H1 (cell line): ENCODE measurements around the gene TCHP. TPM values are rescaled to one million over a fixed set of nuclear protein-coding genes. Genes with fewer than 3 reads are reported as not detected.

Experiments
- CTCF ChIA-PET: fragments of 300-600 bp; sonication (Branson Sonifier 250); formaldehyde crosslinking; loops from one replicate; lab custom pipeline; 2021; ENCODE audit not compliant: partially characterized antibody; lab: Charles Lee
- POLR2A ChIA-PET: fragments of 300-600 bp; sonication (Branson Sonifier 250); formaldehyde crosslinking; loops from one replicate; lab custom pipeline; 2021; ENCODE audit warnings: inconsistent platforms; ENCODE audit not compliant: partially characterized antibody; lab: Charles Lee
- DNase-seq, 2 experiments: peaks; one replicate each; pipeline versions ENCODE4 v3.0.0 to v3.0.0-alpha.2; 2010 to 2022; ENCODE audit warnings: low spot score in 2 of 2, low read depth in 1 of 2, mixed read lengths in 1 of 2
- FAIRE-seq: peaks from 2 replicates; lab custom pipeline; 2011; peaks lifted over from hg19 to GRCh38; lab: Jason Lieb, UNC
- H2AFZ ChIP-seq: 2 replicates; pipeline ENCODE4 v1.8.1; 2012; ENCODE audit warnings: low read length, inconsistent platforms
- H2AK5ac ChIP-seq: 2 replicates; pipeline ENCODE4 v1.6.1; 2013; ENCODE audit warnings: low read depth, low read length
- H2BK120ac ChIP-seq: replicated peaks from 2 replicates; pipeline ENCODE3; 2013; ENCODE audit warnings: low read depth, low read length, inconsistent platforms
- H2BK12ac ChIP-seq: 2 replicates; pipeline ENCODE4 v1.6.1; 2013; ENCODE audit warnings: low read depth, low read length
- H2BK15ac ChIP-seq: 2 replicates; pipeline ENCODE4 v1.6.1; 2013; ENCODE audit warnings: low read length
- H2BK20ac ChIP-seq: 2 replicates; pipeline ENCODE4 v1.6.1; 2013; ENCODE audit warnings: low read length
- H2BK5ac ChIP-seq: 2 replicates; pipeline ENCODE4 v1.6.1; 2013; ENCODE audit warnings: low read depth, low read length
- H3K14ac ChIP-seq: 2 replicates; pipeline ENCODE4 v1.6.1; 2013; ENCODE audit warnings: inconsistent platforms; ENCODE audit not compliant: insufficient read length
- H3K18ac ChIP-seq: 2 replicates; pipeline ENCODE4 v1.6.1; 2013; ENCODE audit warnings: low read length; ENCODE audit errors: extremely low read depth
- H3K23ac ChIP-seq: 2 replicates; pipeline ENCODE4 v1.6.1; 2013; ENCODE audit warnings: inconsistent platforms; ENCODE audit not compliant: insufficient read length
- H3K23me2 ChIP-seq: 2 replicates; pipeline ENCODE4 v1.6.1; 2013; ENCODE audit warnings: low read depth, low read length
- H3K27ac ChIP-seq: 2 replicates; pipeline ENCODE4 v1.6.1; 2011; ENCODE audit warnings: low read depth, low read length, inconsistent platforms
- H3K27me3 ChIP-seq, 4 experiments: replicated peaks in 1 of 4; 1 replicate in 1 of 4; 2 replicates in 3 of 4; pipeline versions ENCODE4 v1.6.1 to v1.8.1; 2011 to 2013; ENCODE audit warnings: low read length in 3 of 4, mild to moderate bottlenecking in 3 of 4, inconsistent platforms in 2 of 4, mixed read lengths in 2 of 4, moderate library complexity in 1 of 4; ENCODE audit not compliant: control insufficient read depth in 3 of 4, insufficient read depth in 3 of 4; ENCODE audit errors: extremely low read depth in 1 of 4
- H3K36me3 ChIP-seq, 4 experiments: 2 replicates each; pipeline versions ENCODE4 v1.6.1 to v1.8.1; 2011 to 2013; ENCODE audit warnings: mild to moderate bottlenecking in 4 of 4, low read length in 3 of 4, moderate library complexity in 2 of 4, control low read depth in 1 of 4, inconsistent platforms in 1 of 4; ENCODE audit not compliant: insufficient read depth in 4 of 4, control insufficient read depth in 2 of 4
- H3K4ac ChIP-seq: replicated peaks from 2 replicates; pipeline ENCODE3; 2013; ENCODE audit warnings: low read length, low read depth, mixed read lengths, inconsistent platforms; ENCODE audit not compliant: insufficient read length
- H3K4me1 ChIP-seq, 4 experiments: replicated peaks in 1 of 4; 1 replicate in 1 of 4; 2 replicates in 3 of 4; pipeline versions ENCODE4 v1.6.1 to v1.8.1; 2011 to 2013; ENCODE audit warnings: low read length in 3 of 4, inconsistent platforms in 2 of 4, mixed read lengths in 1 of 4; ENCODE audit not compliant: insufficient read depth in 4 of 4, control insufficient read depth in 3 of 4
- H3K4me2 ChIP-seq, 2 experiments: 2 replicates each; pipeline versions ENCODE4 v1.6.1 to v1.8.1; 2011 to 2013; ENCODE audit warnings: low read depth in 2 of 2, low read length in 2 of 2, control low read depth in 1 of 2, inconsistent platforms in 1 of 2, mild to moderate bottlenecking in 1 of 2; ENCODE audit not compliant: insufficient read depth in 1 of 2
- H3K4me3 ChIP-seq, 4 experiments: fragments of 200-600, 300-600 bp in 1 of 4; sonication (generic), shearing (Covaris generic), sonication (Bioruptor Twin) in 1 of 4; 2 replicates each; pipeline versions ENCODE4 v1.5.1 to v1.8.1; 2011 to 2016; ENCODE audit warnings: low read length in 4 of 4, low read depth in 3 of 4, control low read depth in 2 of 4, inconsistent platforms in 2 of 4, mild to moderate bottlenecking in 2 of 4, mixed read lengths in 1 of 4, moderate library complexity in 1 of 4; ENCODE audit not compliant: insufficient read depth in 2 of 4; ENCODE audit errors: extremely low read depth in 1 of 4
- H3K56ac ChIP-seq: replicated peaks from 2 replicates; pipeline ENCODE3; 2013; ENCODE audit warnings: low read depth, mild to moderate bottlenecking, mixed read lengths, low read length, inconsistent platforms; ENCODE audit not compliant: insufficient read length
- H3K79me1 ChIP-seq: 2 replicates; pipeline ENCODE4 v1.6.1; 2013; ENCODE audit warnings: low read depth, low read length, control low read depth
- H3K79me2 ChIP-seq, 2 experiments: 2 replicates each; pipeline versions ENCODE4 v1.6.1 to v1.8.1; 2012 to 2013; ENCODE audit warnings: low read length in 2 of 2, mild to moderate bottlenecking in 2 of 2, inconsistent platforms in 1 of 2; ENCODE audit not compliant: insufficient read depth in 2 of 2, control insufficient read depth in 1 of 2
- H3K9ac ChIP-seq, 4 experiments: replicated peaks in 1 of 4; 1 replicate in 1 of 4; 2 replicates in 3 of 4; pipeline versions ENCODE4 v1.6.1 to v1.8.1; 2011 to 2013; ENCODE audit warnings: low read depth in 3 of 4, low read length in 3 of 4, control low read depth in 2 of 4, mild to moderate bottlenecking in 2 of 4, moderate library complexity in 2 of 4, inconsistent platforms in 1 of 4; ENCODE audit errors: extremely low read depth in 1 of 4
- H3K9me3 ChIP-seq, 2 experiments: 2 replicates each; pipeline versions ENCODE4 v1.6.1 to v1.8.1; 2012 to 2013; ENCODE audit warnings: mild to moderate bottlenecking in 2 of 2, moderate library complexity in 2 of 2, control low read depth in 1 of 2, inconsistent platforms in 1 of 2, low read depth in 1 of 2, low read length in 1 of 2, mixed read lengths in 1 of 2; ENCODE audit not compliant: insufficient read depth in 2 of 2
- H4K20me1 ChIP-seq, 2 experiments: replicated peaks in 1 of 2; 2 replicates each; pipeline versions ENCODE3 to v1.8.1; 2011 to 2013; ENCODE audit warnings: inconsistent platforms in 2 of 2, low read length in 2 of 2, mild to moderate bottlenecking in 1 of 2; ENCODE audit not compliant: insufficient read depth in 2 of 2, control insufficient read depth in 1 of 2
- H4K5ac ChIP-seq: 2 replicates; pipeline ENCODE4 v1.6.1; 2013; ENCODE audit warnings: low read length, low read depth, mixed read lengths, inconsistent platforms; ENCODE audit not compliant: insufficient read length
- H4K8ac ChIP-seq: 2 replicates; pipeline ENCODE4 v1.8.0; 2013; ENCODE audit warnings: mild to moderate bottlenecking, moderate library complexity, low read length, inconsistent platforms; ENCODE audit not compliant: insufficient read depth; ENCODE audit errors: extremely low read depth
- H4K91ac ChIP-seq: replicated peaks from 2 replicates; pipeline ENCODE3; 2013; ENCODE audit warnings: low read length, mixed read lengths, inconsistent platforms; ENCODE audit not compliant: insufficient read length
- KDM5A ChIP-seq: fragments of 200-600 bp; IDR thresholded peaks from 2 replicates; pipeline ENCODE4 v1.7.1; 2012; ENCODE audit warnings: mild to moderate bottlenecking, low read length, inconsistent platforms, mixed read lengths
- SRF ChIP-seq: IDR thresholded peaks from 2 replicates; pipeline ENCODE4 v1.6.1; 2011; ENCODE audit warnings: mild to moderate bottlenecking, low read depth, low read length, moderate library complexity
- WGBS, 2 experiments: shearing (Covaris generic) in 1 of 2; methylation state at CpG; one replicate each; pipeline versions ENCODE4 v1.1.6 to v1.1.7; 2013 to 2015; ENCODE audit warnings: low lambda C conversion rate in 2 of 2, mixed read lengths in 2 of 2, inconsistent platforms in 1 of 2, low coverage in 1 of 2, missing lambda C conversion rate in 1 of 2; ENCODE audit not compliant: insufficient replicate concordance in 2 of 2, insufficient coverage in 1 of 2, insufficient read length in 1 of 2; ENCODE audit errors: extremely low coverage in 1 of 2, missing lambda C conversion rate in 1 of 2; 5-methylcytosine and 5-hydroxymethylcytosine counted together
- polyA plus RNA-seq, 7 experiments: library from polyadenylated mRNA; depleted of rRNA in 3 of 7; stranded (reverse) in 5 of 7; unstranded in 2 of 7; fragments of >200 nt in 5 of 7; fragments of 200-250 nt in 2 of 7; gene quantifications; 1 replicate in 5 of 7; 2 replicates in 1 of 7; 4 replicates in 1 of 7; pipeline versions ENCODE4 v1.2.1 to v1.2.3, GENCODE V29; 2011 to 2013; ENCODE audit warnings: missing spikeins in 2 of 7, mixed read lengths in 2 of 7
- total RNA-seq: library from RNA; stranded (reverse); fragmentation: NEBNext Ultra II Directional; extraction: Animal tissue kit (Norgen Biotek cat#: 25700); gene quantifications from 2 replicates; pipeline ENCODE4 v1.2.1, GENCODE V29; 2021

TCHP gene
- total and polyA plus RNA-seq, 2 of the 8 experiments (the other 6 are each of a cell fraction or from before 2014, with no cell fraction given): 2.8 to 4.5 TPM

DNA sequence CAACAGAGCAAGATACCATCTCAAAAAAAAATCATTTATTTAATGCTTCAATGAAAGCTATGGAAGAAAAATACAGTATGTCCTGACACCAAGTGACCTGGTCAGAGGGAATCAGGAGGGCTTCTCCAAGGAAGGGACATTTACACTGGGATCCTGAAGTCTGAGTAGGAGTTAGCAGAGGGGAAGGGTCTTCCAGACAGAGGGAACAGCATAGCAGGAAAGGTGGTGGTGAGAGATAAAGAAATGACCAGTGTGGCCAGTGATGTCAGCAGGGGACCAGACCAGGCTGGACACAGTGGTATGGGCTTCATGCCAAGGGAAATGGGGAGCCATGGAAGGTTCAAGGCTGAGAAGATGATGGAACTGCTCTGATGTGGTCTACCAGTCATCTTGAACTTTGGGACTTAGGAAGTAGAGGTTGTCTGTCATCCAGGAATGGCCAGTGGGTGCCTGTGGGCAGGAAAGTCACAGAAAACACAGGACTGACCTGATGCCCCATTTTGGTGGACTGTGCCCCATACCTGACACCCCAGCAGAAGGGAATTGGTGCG is 7.8 kb upstream of the TCHP start:
- H3K18ac ChIP-seq: no peak overlapping the region
- no peak overlapping the region for H2BK12ac ChIP-seq
- no peak overlapping the region for H2AFZ ChIP-seq
- H3K23me2 ChIP-seq: no peaks in the 10 kb centered on the region
- no peaks in the 10 kb centered on the region for H3K79me1 ChIP-seq
- DNase-seq: no peak
- TF ChIP-seq SRF: no peak
- TF ChIP-seq KDM5A: no peak
- TF ChIP-seq, all 59 proteins: peak for 0
- Histone ChIP-seq H2BK120ac (no peak overlapping the region), H2BK20ac (no peak overlapping the region), H4K20me1 (no peaks in the 10 kb centered on the region), H3K27me3 (peaks cover 6 to 24% (median 21%) of the 10 kb centered on the region in 4 experiments), H3K27ac (no peak overlapping the region), H4K91ac (no peak overlapping the region), H3K9ac (no peak overlapping the region), H2BK5ac (no peak overlapping the region), H3K14ac (no peak overlapping the region), H3K4ac (no peak overlapping the region), H3K9me3 (no peaks in the 10 kb centered on the region), H2AK5ac (no peak overlapping the region), H3K4me1 (peaks cover 0 to 4% (median 0%) of the 10 kb centered on the region in 4 experiments; a peak in 1 of 7 replicates), H3K23ac (no peak overlapping the region), H4K8ac (no peak overlapping the region), H3K56ac (no peak overlapping the region), H3K4me3 (no peak overlapping the region), H2BK15ac (no peak overlapping the region), H3K79me2 (no peaks in the 10 kb centered on the region), H3K36me3 (no peaks in the 10 kb centered on the region), H3K4me2 (no peak overlapping the region), H4K5ac (no peak overlapping the region)
- POLR2A ChIA-PET: no interaction called here
- no peak for FAIRE-seq
- CTCF ChIA-PET: interaction anchor here (0.5 kb wide), 1 partner anchor 970 kb away, joined by 3 read pairs; no protein-coding TSS in a partner anchor
- WGBS, 2 experiments: 75% methylated on average over 1 of the region's 1 CpG; no CpG with 5 or more reads in 1 of the 2 experiments
